Ascending aorta (tissue), 2 donors: ENCODE results near the gene RAD54L. TPM values are rescaled to one million over a fixed set of nuclear protein-coding genes. Genes with fewer than 3 reads are reported as not detected.

Source experiments
- DNase-seq, 2 donors: peaks; one replicate each; pipeline ENCODE4 v3.0.0-alpha.2; 2019; ENCODE audit warnings: low spot score in 2 of 2
- H3K27ac ChIP-seq, 2 donors: fragments of 200-600 bp; sonication (generic); one replicate each; pipeline ENCODE4 v1.5.1; 2016 to 2017; ENCODE audit warnings: mild to moderate bottlenecking in 1 of 2
- H3K27me3 ChIP-seq: fragments of 200-600 bp; sonication (generic); one replicate; pipeline ENCODE4 v1.5.1; 2017
- H3K36me3 ChIP-seq, 2 donors: fragments of 200-600 bp; sonication (generic); one replicate each; pipeline ENCODE4 v1.5.1; 2016
- H3K4me1 ChIP-seq, 2 donors: fragments of 200-600 bp; sonication (generic); one replicate each; pipeline ENCODE4 v1.5.1; 2016 to 2017; ENCODE audit warnings: mild to moderate bottlenecking in 1 of 2
- H3K4me3 ChIP-seq, 2 donors: fragments of 200-600 bp; sonication (generic); one replicate each; pipeline ENCODE4 v1.5.1; 2016 to 2017; ENCODE audit warnings: mild to moderate bottlenecking in 1 of 2
- H3K9me3 ChIP-seq, 2 donors: fragments of 200-600 bp; sonication (generic); one replicate each; pipeline ENCODE4 v1.5.1; 2016
- intact Hi-C: fragments of 100-400 bp; cut with DNase I; formaldehyde crosslinking; loops from one replicate; pipeline ENCODE4 v1.15.1; 2023
- total RNA-seq: library from RNA; depleted of rRNA; stranded (reverse); fragments of >200 nt; gene quantifications from one replicate; pipeline ENCODE4 v1.1.0, GENCODE V29; 2016
- TF ChIP-seq, protein P1 (sequence below), 3 experiments: fragments of 200-600 bp in 2 of 3; fragments of 450-650 bp in 1 of 3; sonication (generic) in 2 of 3; IDR thresholded peaks; one replicate each; pipeline ENCODE4 v1.5.1; 2016 to 2019; ENCODE audit warnings: antibody characterized with exemption in 3 of 3, mild to moderate bottlenecking in 1 of 3, moderate library complexity in 1 of 3

The RAD54L gene
- total RNA-seq, 1 donor from 2014 or later = not detected

- no peaks in the 10 kb centered on the region for H3K9me3 ChIP-seq
- no peak overlapping the region for H3K4me3 ChIP-seq
- H3K36me3 ChIP-seq = peaks cover 44 to 48% of the 10 kb centered on the region in 2 donors
- TF ChIP-seq, protein P1, sequence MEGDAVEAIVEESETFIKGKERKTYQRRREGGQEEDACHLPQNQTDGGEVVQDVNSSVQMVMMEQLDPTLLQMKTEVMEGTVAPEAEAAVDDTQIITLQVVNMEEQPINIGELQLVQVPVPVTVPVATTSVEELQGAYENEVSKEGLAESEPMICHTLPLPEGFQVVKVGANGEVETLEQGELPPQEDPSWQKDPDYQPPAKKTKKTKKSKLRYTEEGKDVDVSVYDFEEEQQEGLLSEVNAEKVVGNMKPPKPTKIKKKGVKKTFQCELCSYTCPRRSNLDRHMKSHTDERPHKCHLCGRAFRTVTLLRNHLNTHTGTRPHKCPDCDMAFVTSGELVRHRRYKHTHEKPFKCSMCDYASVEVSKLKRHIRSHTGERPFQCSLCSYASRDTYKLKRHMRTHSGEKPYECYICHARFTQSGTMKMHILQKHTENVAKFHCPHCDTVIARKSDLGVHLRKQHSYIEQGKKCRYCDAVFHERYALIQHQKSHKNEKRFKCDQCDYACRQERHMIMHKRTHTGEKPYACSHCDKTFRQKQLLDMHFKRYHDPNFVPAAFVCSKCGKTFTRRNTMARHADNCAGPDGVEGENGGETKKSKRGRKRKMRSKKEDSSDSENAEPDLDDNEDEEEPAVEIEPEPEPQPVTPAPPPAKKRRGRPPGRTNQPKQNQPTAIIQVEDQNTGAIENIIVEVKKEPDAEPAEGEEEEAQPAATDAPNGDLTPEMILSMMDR (IDR thresholded peaks at IDR 0.05) = no peak
- no peak overlapping the region for H3K27ac ChIP-seq
- DNase-seq = no peak
- H3K4me1 ChIP-seq = peaks cover 0 to 12% of the 10 kb centered on the region in 2 donors
- no peaks in the 10 kb centered on the region for H3K27me3 ChIP-seq
- intact Hi-C loops = no loop called here
Observed at GRCh38 chr1:46295306-46295705, 47.7 kb downstream of the RAD54L start.

GRCh38 chr1:46298387-46298786, 50.8 kb downstream of the RAD54L start:
- TF ChIP-seq, protein P1 (IDR thresholded peaks at IDR 0.05) = no peak
- peak overlapping the region in 1 of 2 donors; percentile 99 for H3K27ac ChIP-seq
- intact Hi-C loops = no loop called here

DNA sequence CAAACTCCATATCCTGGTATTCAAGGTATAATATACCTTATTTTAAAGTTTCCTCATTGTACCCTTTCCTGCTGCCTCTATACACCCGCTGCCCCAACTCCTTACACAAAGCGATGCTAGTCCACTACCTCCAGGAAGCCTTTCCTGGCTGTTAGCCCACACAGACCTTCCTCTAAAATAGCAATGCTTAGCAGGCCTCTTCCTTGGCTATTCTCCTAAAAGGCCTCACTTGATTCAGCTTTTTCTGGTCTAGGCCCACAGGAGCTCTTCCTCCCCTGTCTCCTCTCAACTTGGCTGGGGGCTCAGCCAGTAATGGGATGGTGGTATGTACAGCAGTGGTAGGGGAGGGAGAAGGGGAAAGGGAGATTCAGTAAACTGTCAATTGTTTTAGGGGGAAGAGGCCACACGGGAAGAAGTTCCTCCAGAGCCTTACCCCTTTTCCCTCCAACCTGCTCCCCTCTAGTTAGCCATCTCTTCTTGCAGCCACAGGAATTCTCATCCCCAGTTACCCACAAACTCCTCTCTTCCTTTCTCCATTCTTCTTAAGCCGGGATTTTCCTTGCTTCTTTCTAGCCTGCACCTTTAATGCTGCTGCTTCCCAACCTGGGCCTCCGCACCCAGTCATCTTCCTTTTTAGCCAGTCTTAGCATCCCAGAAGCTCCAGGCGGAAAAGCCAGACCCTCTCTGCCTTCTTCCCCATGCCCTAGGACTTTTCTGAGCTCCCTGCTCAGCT, 53.3 kb downstream of the RAD54L start:
- Histone ChIP-seq H3K27me3 (no peaks in the 10 kb centered on the region), H3K36me3 (peaks cover 21 to 23% of the 10 kb centered on the region in 2 donors), H3K9me3 (no peaks in the 10 kb centered on the region), H3K27ac (peak overlapping the region; percentile 98 to 99), H3K4me3 (peak overlapping the region; percentile 81 to 84), H3K4me1 (peaks cover 15 to 35% of the 10 kb centered on the region in 2 donors)
- DNase-seq = no peak
- intact Hi-C loops = loop anchor here (5.0 to 10.0 kb wide), 3 partner anchors 314 to 614 kb away; partner anchors contain the start of genes ATPAF1, GPBP1L1, MOB3C and TMEM69
- TF ChIP-seq, protein P1 (IDR thresholded peaks at IDR 0.05) = no peak

More at GRCh38 chr1:46298387-46298786, 50.8 kb downstream of the RAD54L start:
- H3K27me3 ChIP-seq = no peaks in the 10 kb centered on the region
- H3K9me3 ChIP-seq = no peaks in the 10 kb centered on the region
- H3K4me3 ChIP-seq = no peak overlapping the region
- peaks cover 40 to 41% of the 10 kb centered on the region in 2 donors for H3K36me3 ChIP-seq
- no peak for DNase-seq
- peaks cover 7 to 25% of the 10 kb centered on the region in 2 donors for H3K4me1 ChIP-seq

- peak in 1 of 2 donors; percentile 62 for DNase-seq
- Histone ChIP-seq H3K27me3 (no peaks in the 10 kb centered on the region), H3K27ac (peak overlapping the region; percentile 98 to 99), H3K36me3 (peaks cover 15 to 17% of the 10 kb centered on the region in 2 donors), H3K4me3 (peak overlapping the region; percentile 81 to 84), H3K9me3 (no peaks in the 10 kb centered on the region), H3K4me1 (peaks cover 15 to 35% of the 10 kb centered on the region in 2 donors)
- intact Hi-C loops = loop anchor here (5.0 to 10.0 kb wide), 3 partner anchors 313 to 614 kb away; partner anchors contain the start of genes ATPAF1, GPBP1L1, MOB3C and TMEM69
- TF ChIP-seq, protein P1 (IDR thresholded peaks at IDR 0.05) = no peak
Observed at GRCh38 chr1:46301406-46301807, 53.8 kb downstream of the RAD54L start.

DNA sequence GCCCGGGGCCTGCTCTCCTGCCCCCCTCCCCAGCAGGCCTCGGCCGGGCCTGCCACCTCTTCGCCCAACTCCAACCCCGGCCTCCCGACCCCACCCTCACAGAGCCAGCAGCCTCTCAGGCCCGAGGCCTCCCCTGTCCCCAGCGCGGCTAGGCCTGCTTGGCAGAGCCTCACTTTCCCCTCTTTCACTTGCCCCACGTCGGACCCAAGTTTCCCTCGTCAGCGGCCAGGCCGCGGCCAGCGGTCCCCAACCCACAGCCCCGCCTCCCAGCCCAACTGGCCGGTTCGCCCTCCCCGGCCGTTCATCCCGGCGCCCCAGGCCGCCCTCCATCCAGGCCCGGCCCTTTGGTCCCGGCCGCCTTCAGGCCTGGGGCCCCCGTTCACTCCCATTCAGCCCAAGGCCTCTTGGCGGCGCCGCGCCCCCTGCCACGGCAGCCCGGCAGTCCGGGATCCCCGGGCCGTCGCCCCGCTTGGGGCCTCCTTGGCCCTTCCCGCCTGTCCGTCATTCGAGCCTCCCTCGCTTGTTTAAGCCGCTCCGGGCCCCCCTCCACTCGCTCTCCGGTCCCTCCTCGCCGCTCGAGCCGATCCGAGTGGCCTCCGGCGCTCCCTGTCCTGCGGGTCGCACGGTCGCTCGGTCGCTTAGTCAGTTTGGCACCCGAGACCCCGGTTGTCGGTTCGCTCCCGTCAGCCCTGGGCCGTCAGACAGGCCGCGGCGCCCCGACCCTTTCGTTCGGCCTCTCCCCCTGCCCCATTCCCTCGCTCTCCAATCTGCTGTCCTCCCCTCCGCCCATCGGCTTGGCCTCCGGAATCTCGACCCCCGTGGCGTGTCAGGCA, 54.5 kb downstream of the RAD54L start:
- Histone ChIP-seq H3K4me3 (peak overlapping the region; percentile 81 to 84), H3K4me1 (peaks cover 15 to 38% of the 10 kb centered on the region in 2 donors), H3K36me3 (peaks cover 9 to 11% of the 10 kb centered on the region in 2 donors), H3K27ac (peak overlapping the region; percentile 98 to 99), H3K27me3 (no peaks in the 10 kb centered on the region), H3K9me3 (no peaks in the 10 kb centered on the region)
- TF ChIP-seq, protein P1 (IDR thresholded peaks at IDR 0.05) = peak; percentile 10 to 41 (median 21)
- intact Hi-C loops = loop anchor here (2.0 to 10.0 kb wide), 7 partner anchors 47 to 615 kb away; partner anchors contain the start of genes ATPAF1, GPBP1L1, LURAP1 and MOB3C
- DNase-seq = peak in 1 of 2 donors; percentile 73
